K562 (cell line): ENCODE measurements around the gene TAS2R4. TPM values are rescaled to one million over a fixed set of nuclear protein-coding genes. Genes with fewer than 3 reads are reported as not detected.

Source experiments
- ASH1L ChIP-seq: fragments of 450-650 bp; IDR thresholded peaks from 2 replicates; pipeline ENCODE4 v1.6.1; 2018; ENCODE audit warnings: borderline replicate concordance, mild to moderate bottlenecking, low read depth; ENCODE audit not compliant: partially characterized antibody
- CUX1 ChIP-seq: fragments of 200-800 bp; sonication (Bioruptor generic); IDR thresholded peaks from 2 replicates; pipeline ENCODE4 v1.6.1; 2016; ENCODE audit warnings: missing genetic modification characterization, missing compliant biosample characterization
- EWSR1 ChIP-seq: fragments of 450-650 bp; IDR thresholded peaks from 2 replicates; pipeline ENCODE4 v1.6.1; 2018; ENCODE audit warnings: borderline replicate concordance, mild to moderate bottlenecking, low read depth, moderate library complexity; ENCODE audit not compliant: partially characterized antibody
- GTF2A2 ChIP-seq: IDR thresholded peaks from 2 replicates; pipeline ENCODE4 v1.6.1; 2016; ENCODE audit warnings: mild to moderate bottlenecking, missing genetic modification characterization, missing compliant biosample characterization
- MGA ChIP-seq: fragments of 450-650 bp; IDR thresholded peaks from 2 replicates; pipeline ENCODE4 v1.6.1; 2016; ENCODE audit warnings: mild to moderate bottlenecking, moderate library complexity
- NFE2 ChIP-seq: IDR thresholded peaks from 2 replicates; pipeline ENCODE4 v1.6.1; 2014; ENCODE audit warnings: antibody characterized with exemption, low read depth
- SMAD1 ChIP-seq: fragments of 150-350 bp; IDR thresholded peaks from 2 replicates; pipeline ENCODE4 v1.6.1; 2014; ENCODE audit warnings: low read length, low read depth; ENCODE audit not compliant: partially characterized antibody
- SPI1 ChIP-seq: IDR thresholded peaks from 2 replicates; pipeline ENCODE4 v1.6.1; 2011; ENCODE audit warnings: low read depth, low read length, control low read depth, borderline replicate concordance
- XRCC4 ChIP-seq: IDR thresholded peaks from one replicate; pipeline ENCODE4 v1.6.1; 2011; ENCODE audit not compliant: insufficient read depth, insufficient read length; ENCODE audit errors: extremely low read depth
- ZBTB7A ChIP-seq: IDR thresholded peaks from 2 replicates; pipeline ENCODE4 v1.6.1; 2011; ENCODE audit warnings: low read depth, mild to moderate bottlenecking, low read length, moderate library complexity, borderline replicate concordance; ENCODE audit not compliant: control insufficient read depth
- ZNF134 ChIP-seq: fragments of 250-450 bp; sonication (Bioruptor Pico); conservative IDR thresholded peaks from 2 replicates; pipeline ENCODE4 v1.4.0; 2020
- ZNF282 ChIP-seq: sonication (generic); formaldehyde crosslinking; IDR thresholded peaks from 2 replicates; pipeline ENCODE4 v1.8.1; 2023; ENCODE audit warnings: missing genetic modification reagents
- polyA plus RNA-seq, 8 experiments: library from polyadenylated mRNA; depleted of rRNA in 4 of 8; stranded (reverse) in 5 of 8; unstranded in 3 of 8; fragments of >200 nt; fragmentation: Nextera tagmentation in 2 of 8; fragmentation: Illumina TruSeq in 1 of 8; extraction: Ambion mirVana in 2 of 8; extraction: Trizol in 1 of 8; gene quantifications; 2 replicates each; pipeline versions ENCODE4 v1.2.1 to v1.2.3, GENCODE V29; 2011 to 2014; ENCODE audit warnings: inconsistent platforms in 1 of 8, missing spikeins in 1 of 8
- total RNA-seq, 7 experiments: library from RNA; depleted of rRNA in 6 of 7; stranded (reverse); fragments of >200 nt in 6 of 7; fragmentation: Illumina TruSeq in 2 of 7; extraction: Trizol in 2 of 7; gene quantifications; 2 replicates each; pipeline versions ENCODE4 v1.2.1 to v1.2.3, GENCODE V29; 2011 to 2021; ENCODE audit warnings: low replicate concordance in 1 of 7

Gene TAS2R4
- total and polyA plus RNA-seq, 9 of the 15 experiments (the other 6 are each of a cell fraction or from before 2014, with no cell fraction given), result 0.04 to 2.1 (median 0.68) TPM

GRCh38 chr7:141738592-141739013, 37.9 kb upstream of the TAS2R4 start (continued):
- TF ChIP-seq SPI1 (no peak), CUX1 (CRISPR knock-in tag) (no peak), ASH1L (no peak), ZBTB7A (0 out of 2 replicates have a peak, but pooled peaks have one; percentile 54), MGA (no peak), SMAD1 (no peak), GTF2A2 (no peak), EWSR1 (no peak), ZNF282 (CRISPR knock-in tag) (no peak), XRCC4 (no peak), NFE2 (no peak), ZNF134 (CRISPR knock-in tag) (0 out of 2 replicates have a peak, but pooled peaks have one; percentile 4)
